Activated T-cell treated with anti-CD3 and anti-CD28 coated beads for 24 hours (primary cell): ENCODE data around the gene VLDLR.
"Not testable (repeated sequence)": the region's sequence is repeated elsewhere in the genome, so short reads cannot be mapped to it uniquely, and the experiment has no call there.

ENCODE experiments used
- DNase-seq: peaks from one replicate; pipeline ENCODE4 v3.0.0-alpha.2; 2020; ENCODE audit warnings: low read depth

The VLDLR gene

GRCh38 chr9:2664174-2665065, 42.8 kb downstream of the VLDLR start:
- no peak for DNase-seq

DNA sequence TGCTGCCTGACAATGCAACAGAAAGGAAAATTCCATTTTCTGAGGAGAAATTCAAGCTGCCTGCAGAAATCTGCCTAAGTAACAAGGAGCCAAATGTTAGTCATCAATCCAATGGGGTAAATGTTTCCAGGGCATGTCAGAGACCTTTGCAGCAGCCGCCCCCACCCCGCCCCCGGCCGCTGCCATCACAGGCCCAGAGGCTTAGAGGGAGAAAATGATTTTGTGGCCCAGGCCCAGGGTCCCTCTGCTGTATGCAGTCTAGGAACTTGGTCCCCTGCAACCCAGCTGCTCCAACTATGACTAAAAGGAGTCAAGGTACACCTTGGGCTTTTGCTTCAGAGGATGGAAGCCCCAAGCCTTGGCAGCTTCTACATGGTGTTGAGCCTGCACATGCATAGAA, 45.0 kb downstream of the VLDLR start:
- DNase-seq = no peak

DNA sequence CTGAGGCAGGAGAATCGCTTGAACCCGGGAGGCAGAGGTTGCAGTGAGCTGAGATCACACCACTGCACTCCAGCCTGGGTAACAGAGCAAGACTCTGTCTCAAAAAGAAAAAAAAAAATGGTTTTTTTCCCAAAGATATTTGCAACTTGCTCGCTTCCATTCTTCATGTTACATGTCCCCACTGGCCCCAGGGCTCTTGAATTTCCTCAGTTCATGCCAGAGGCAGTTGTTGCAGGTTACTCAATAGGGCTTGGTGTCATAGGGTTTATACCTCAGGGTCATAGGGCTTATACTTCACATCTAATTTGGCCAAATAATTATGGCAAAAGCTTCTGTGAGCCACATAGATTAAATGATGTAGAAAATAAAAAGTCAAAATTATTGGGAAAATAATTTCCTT, 51.6 kb downstream of the VLDLR start:
- no peak for DNase-seq

- DNase-seq = no peak
These were observed 52.7 kb downstream of the VLDLR start for GRCh38 chr9:2674141-2674824.

DNA sequence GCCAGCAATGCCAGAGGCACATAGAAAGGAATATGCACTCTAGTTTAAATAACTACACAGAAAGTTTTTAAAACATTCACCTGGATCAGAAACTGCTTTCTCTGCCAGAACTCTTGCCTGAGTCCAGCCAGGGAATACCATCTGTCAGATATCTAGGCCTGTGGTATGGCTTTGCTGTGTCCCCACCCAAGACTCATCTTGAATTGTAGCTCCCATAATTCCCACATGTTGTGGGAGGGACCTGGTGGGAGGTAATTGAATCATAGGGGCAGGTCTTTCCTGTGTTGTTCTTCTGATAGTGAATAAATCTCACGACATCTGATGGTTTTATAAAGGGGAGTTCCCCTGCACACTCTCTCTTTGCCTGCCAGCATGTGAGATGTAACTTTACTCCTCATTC, 54.2 kb downstream of the VLDLR start:
- no peak for DNase-seq

- no peak for DNase-seq
These were observed 54.9 kb downstream of the VLDLR start for GRCh38 chr9:2676466-2676865.

- no peak for DNase-seq
These were observed 56.6 kb downstream of the VLDLR start for GRCh38 chr9:2677915-2678889.

GRCh38 chr9:2679011-2679410, 57.4 kb downstream of the VLDLR start:
- no peak for DNase-seq

- no peak for DNase-seq
These were observed 60.4 kb downstream of the VLDLR start for GRCh38 chr9:2681981-2682380.

- DNase-seq = no peak
These were observed 65.3 kb downstream of the VLDLR start for GRCh38 chr9:2686911-2687310.

DNA sequence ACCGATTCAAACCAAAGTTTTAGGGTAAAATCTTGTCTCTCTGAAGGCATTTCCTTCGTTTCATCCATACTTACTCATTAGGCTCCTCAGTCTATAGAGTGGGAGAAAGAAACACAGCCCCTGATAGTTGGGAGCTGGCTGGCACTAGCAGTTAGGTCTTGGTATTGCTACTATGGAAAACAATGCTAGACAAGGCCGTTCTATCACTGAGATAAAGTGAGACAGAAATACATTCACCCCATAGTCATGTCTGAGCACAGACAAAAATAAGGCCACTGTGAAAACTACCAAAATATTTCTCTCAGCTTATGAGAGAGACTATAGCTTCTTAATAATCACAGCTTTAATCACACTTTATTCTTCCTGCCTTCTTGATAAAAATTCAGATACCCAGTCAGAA, 67.0 kb downstream of the VLDLR start:
- DNase-seq = no peak

DNA sequence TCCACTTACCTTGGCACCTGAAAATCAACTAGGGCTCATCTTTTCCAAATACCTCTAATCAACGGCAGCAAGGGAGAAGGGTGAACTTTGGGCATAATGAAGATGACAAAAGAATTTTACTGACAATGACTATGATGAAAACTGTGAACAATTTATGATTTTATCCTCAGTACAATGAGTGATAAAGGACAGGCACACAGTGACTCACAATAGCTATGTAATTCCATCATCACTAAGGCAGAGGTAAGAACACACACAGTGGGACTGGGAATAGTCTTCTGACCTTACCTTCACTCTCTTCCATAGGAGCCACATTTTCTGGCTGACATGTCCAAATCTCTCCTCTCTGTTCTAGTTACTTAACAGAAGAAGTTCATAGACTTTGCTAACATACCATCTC, 69.6 kb downstream of the VLDLR start:
- no peak for DNase-seq

DNA sequence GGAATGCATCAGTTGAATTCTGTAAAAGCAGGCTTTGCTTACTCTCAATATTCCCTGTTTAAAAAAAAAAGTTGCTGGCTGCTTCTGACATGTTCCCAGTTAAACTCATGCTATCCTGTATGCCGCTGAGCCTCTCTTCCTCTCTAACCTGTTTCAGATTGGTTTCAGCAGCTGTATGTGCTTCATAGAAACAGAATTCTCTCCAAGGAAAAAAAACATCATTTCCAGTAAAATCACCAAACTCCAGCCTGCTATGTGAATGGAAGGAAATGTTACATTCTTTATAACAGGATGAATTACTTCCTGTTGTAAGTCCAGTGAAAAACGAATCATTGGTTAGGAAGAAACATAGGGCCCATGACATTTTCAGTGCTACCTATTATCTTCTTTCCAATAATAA, 70.0 kb downstream of the VLDLR start:
- no peak for DNase-seq

DNA sequence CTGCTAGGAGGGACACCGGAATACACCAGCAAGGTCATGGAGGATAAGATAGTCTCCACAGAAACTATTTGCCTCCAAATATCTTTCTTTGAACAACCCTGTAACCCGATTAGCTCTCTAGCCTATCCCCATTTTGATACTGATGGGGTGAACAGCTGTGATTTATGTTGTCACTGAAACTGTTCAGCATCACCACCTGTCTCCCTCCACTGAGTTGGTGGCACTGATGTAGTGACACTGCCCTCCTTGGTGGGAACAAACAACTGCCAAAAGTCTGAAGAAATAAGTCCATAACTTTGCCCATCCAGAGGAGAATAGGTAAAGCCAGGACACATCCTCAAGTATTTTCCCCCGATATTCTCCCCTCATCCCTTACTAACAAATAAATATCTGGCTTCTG, 71.5 kb downstream of the VLDLR start:
- no peak for DNase-seq

DNA sequence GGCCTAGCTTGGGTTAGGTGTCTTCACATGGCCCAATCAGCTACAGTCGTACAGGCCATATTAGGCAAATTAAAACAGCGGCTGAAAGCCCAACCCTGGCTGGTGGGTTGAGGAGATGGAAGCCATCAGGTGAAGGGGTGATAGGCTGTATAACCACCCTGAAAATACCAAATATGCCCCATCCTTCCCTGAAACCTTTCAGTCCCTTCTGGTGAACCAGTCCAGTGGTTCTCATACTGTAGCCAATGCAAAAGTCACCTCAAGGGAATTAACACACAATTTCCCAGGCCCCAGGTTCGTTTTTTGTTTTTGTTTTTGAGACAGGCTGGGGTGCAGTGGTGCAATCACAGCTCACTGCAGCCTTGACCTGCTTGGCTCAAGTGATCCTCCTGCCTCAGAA, 75.9 kb downstream of the VLDLR start:
- DNase-seq = no peak

DNA sequence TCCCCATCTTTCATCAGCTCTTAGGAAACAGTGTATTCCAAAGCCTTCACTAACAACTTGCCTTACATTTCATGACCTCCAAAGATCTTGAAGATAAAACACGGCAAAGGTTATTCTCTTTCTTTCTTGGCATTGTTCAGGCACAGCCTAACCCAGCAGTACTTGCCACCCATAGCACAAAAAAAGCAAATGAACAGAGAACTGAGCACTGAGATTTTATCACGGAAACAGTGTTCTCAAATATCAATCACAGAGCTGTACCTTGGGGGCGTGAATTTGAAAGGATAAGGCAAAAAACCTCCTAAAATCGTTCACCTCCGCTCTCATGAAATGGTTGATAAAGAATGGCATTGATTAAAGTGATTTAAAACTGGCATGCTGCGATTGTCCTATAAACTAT, 78.8 kb downstream of the VLDLR start:
- no peak for DNase-seq

DNA sequence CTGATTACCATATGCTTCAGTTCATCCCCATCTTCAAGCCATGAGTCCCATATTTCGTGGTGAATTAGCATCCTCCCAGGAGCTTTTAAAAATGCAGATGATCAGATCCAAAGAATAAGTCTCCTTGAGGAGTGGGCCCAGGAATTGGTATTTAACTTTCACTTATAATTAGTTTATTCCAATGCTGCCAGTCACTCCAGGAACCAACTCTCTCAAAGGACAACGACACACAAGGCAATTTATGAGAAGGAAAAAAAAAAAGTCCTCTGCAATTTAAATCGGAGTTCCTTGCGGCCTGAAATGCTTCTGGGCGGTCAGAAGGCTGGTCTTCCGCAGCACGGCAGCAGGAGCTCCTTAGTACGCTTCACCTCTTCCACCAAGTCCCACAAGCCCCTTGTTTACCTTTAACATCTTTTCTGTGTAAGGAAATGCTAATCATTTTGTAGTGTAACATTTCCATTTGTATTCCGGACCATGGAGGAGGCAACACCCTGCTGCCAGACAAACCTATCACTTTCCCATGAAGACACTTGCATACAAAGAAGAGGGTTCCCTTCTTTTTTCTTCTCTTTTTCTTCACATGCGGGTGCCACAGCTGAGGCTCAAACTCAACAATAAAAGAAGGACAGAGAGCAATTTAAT, 79.4 kb downstream of the VLDLR start:
- DNase-seq = no peak

DNA sequence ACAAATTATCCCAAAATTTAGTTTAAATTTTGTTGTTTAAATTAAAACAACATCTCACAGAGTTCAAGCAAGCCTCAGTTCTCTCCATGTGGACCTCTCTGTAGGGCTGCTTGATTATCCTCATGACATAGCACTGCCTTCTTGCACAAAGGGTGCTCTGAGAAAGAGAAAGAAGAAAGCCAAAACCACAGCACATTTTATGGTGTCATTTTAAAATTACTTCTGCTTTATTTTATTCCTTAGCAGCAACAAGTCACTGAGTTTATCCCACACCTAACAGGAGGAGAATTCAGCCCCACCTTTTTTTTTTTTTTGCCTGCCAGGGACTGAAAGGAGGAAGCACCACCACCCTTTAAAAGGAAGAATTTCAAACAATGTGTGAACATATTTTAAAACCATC, 82.9 kb downstream of the VLDLR start:
- no peak for DNase-seq

GRCh38 chr9:2707256-2707655, 85.7 kb downstream of the VLDLR start:
- DNase-seq = not testable (repeated sequence)
